GM12892 (cell line): ENCODE results near the gene ASCC1.
"Not testable (repeated sequence)": the region's sequence is repeated elsewhere in the genome, so short reads cannot be mapped to it uniquely, and the experiment has no call there.

Experiments
- DNase-seq: peaks from one replicate; pipeline ENCODE4 v3.0.0; 2011; ENCODE audit not compliant: insufficient read length
- FAIRE-seq: peaks from 2 replicates; lab custom pipeline; 2011; peaks lifted over from hg19 to GRCh38; lab: Jason Lieb, UNC
- POLR2A ChIP-seq: IDR thresholded peaks from 2 replicates; pipeline ENCODE4 v1.6.1; 2011; ENCODE audit warnings: low read depth, low read length, control low read depth
- POLR2AphosphoS5 ChIP-seq: IDR thresholded peaks from 2 replicates; pipeline ENCODE4 v1.6.1; 2011; ENCODE audit warnings: low read depth, low read length, control low read depth
- TAF1 ChIP-seq: IDR thresholded peaks from 2 replicates; pipeline ENCODE4 v1.6.1; 2011; ENCODE audit warnings: low read depth, mild to moderate bottlenecking, control low read depth, low read length, borderline replicate concordance

The ASCC1 gene

GRCh38 chr10:72108830-72109635 lies 107.0 kb downstream of the ASCC1 start:
- no peak for FAIRE-seq

GRCh38 chr10:72108004-72108370 lies 108.1 kb downstream of the ASCC1 start:
- DNase-seq, FAIRE-seq: not testable (repeated sequence)

More at GRCh38 chr10:72108830-72109635, 107.0 kb downstream of the ASCC1 start:
- no peak for DNase-seq
- no peak for TF ChIP-seq POLR2A
- TF ChIP-seq TAF1, result no peak
- TF ChIP-seq POLR2AphosphoS5, result no peak

- DNase-seq (no peak), FAIRE-seq (peak; percentile 67)
- TF ChIP-seq POLR2AphosphoS5, result no peak
- TF ChIP-seq POLR2A, result no peak
- TF ChIP-seq TAF1, result no peak
These were observed 108.6 kb downstream of the ASCC1 start for GRCh38 chr10:72107325-72108003.

- no peak for DNase-seq
- TF ChIP-seq POLR2A (no peak), TAF1 (no peak), POLR2AphosphoS5 (no peak)
- no peak for FAIRE-seq
These were observed 109.2 kb downstream of the ASCC1 start for GRCh38 chr10:72106896-72107295.

- DNase-seq, result no peak
- no peak for FAIRE-seq
- TF ChIP-seq POLR2AphosphoS5, result no peak
- TF ChIP-seq TAF1, result no peak
- TF ChIP-seq POLR2A, result no peak
These were observed 109.8 kb downstream of the ASCC1 start for GRCh38 chr10:72106154-72106849.

- TF ChIP-seq POLR2A (no peak), TAF1 (no peak), POLR2AphosphoS5 (no peak)
- DNase-seq, result no peak
- no peak for FAIRE-seq
These were observed 110.4 kb downstream of the ASCC1 start for GRCh38 chr10:72105710-72106109.

- DNase-seq, result no peak
- no peak for TF ChIP-seq POLR2A
- TF ChIP-seq TAF1, result no peak
- TF ChIP-seq POLR2AphosphoS5, result no peak
- FAIRE-seq, result no peak
These were observed 111.0 kb downstream of the ASCC1 start for GRCh38 chr10:72105098-72105475.

GRCh38 chr10:72104472-72105097 lies 111.5 kb downstream of the ASCC1 start:
- FAIRE-seq (no peak), DNase-seq (no peak)
- TF ChIP-seq POLR2AphosphoS5 (no peak), TAF1 (no peak), POLR2A (no peak)

- FAIRE-seq, result no peak
- TF ChIP-seq POLR2A (no peak), POLR2AphosphoS5 (no peak), TAF1 (no peak)
- DNase-seq, result no peak
These were observed 116.5 kb downstream of the ASCC1 start for GRCh38 chr10:72099600-72099921.

GRCh38 chr10:72098836-72099599 lies 117.1 kb downstream of the ASCC1 start:
- TF ChIP-seq POLR2AphosphoS5 (no peak), POLR2A (no peak), TAF1 (no peak)
- no peak for DNase-seq
- no peak for FAIRE-seq

GRCh38 chr10:72098301-72098835 lies 117.7 kb downstream of the ASCC1 start:
- no peak for DNase-seq
- FAIRE-seq, result no peak
- TF ChIP-seq POLR2A (no peak), TAF1 (no peak), POLR2AphosphoS5 (no peak)
